Measurements from ENCODE around the gene MCF2L. TPM values are rescaled to one million over a fixed set of nuclear protein-coding genes. Genes with fewer than 3 reads are reported as not detected.

Gene MCF2L
- total RNA-seq, 1 donor from 2014 or later: 69.7 TPM

GRCh38 chr13:113043001-113043630, 74.1 kb downstream of the MCF2L start:
- no peaks in the 10 kb centered on the region for H3K9me3 ChIP-seq
- ATAC-seq (no peak), DNase-seq (no peak)
- H3K36me3 ChIP-seq: peaks cover 4% of the 10 kb centered on the region
- no peak overlapping the region for H3K27ac ChIP-seq
- H3K4me1 ChIP-seq: no peaks in the 10 kb centered on the region
- intact Hi-C loops (cut with DNase I): no loop called here
- H3K4me3 ChIP-seq: no peak overlapping the region
- TF ChIP-seq, protein P1, sequence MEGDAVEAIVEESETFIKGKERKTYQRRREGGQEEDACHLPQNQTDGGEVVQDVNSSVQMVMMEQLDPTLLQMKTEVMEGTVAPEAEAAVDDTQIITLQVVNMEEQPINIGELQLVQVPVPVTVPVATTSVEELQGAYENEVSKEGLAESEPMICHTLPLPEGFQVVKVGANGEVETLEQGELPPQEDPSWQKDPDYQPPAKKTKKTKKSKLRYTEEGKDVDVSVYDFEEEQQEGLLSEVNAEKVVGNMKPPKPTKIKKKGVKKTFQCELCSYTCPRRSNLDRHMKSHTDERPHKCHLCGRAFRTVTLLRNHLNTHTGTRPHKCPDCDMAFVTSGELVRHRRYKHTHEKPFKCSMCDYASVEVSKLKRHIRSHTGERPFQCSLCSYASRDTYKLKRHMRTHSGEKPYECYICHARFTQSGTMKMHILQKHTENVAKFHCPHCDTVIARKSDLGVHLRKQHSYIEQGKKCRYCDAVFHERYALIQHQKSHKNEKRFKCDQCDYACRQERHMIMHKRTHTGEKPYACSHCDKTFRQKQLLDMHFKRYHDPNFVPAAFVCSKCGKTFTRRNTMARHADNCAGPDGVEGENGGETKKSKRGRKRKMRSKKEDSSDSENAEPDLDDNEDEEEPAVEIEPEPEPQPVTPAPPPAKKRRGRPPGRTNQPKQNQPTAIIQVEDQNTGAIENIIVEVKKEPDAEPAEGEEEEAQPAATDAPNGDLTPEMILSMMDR (IDR thresholded peaks at IDR 0.05): no peak
- H3K27me3 ChIP-seq: no peaks in the 10 kb centered on the region

GRCh38 chr13:113043931-113044330, 74.9 kb downstream of the MCF2L start:
- no peak for DNase-seq
- no peaks in the 10 kb centered on the region for H3K27me3 ChIP-seq
- intact Hi-C loops (cut with DNase I): no loop called here
- H3K36me3 ChIP-seq: peaks cover 4% of the 10 kb centered on the region
- H3K27ac ChIP-seq: no peak overlapping the region
- H3K4me1 ChIP-seq: no peaks in the 10 kb centered on the region
- TF ChIP-seq, protein P1 (IDR thresholded peaks at IDR 0.05): no peak
- ATAC-seq: no peak
- no peak overlapping the region for H3K4me3 ChIP-seq
- no peaks in the 10 kb centered on the region for H3K9me3 ChIP-seq

GRCh38 chr13:113044391-113045114, 75.5 kb downstream of the MCF2L start:
- no peak for DNase-seq
- ATAC-seq: no peak
- Histone ChIP-seq H3K4me3 (no peak overlapping the region), H3K36me3 (peaks cover 4% of the 10 kb centered on the region), H3K27me3 (no peaks in the 10 kb centered on the region), H3K27ac (no peak overlapping the region), H3K9me3 (no peaks in the 10 kb centered on the region), H3K4me1 (no peaks in the 10 kb centered on the region)
- TF ChIP-seq, protein P1 (IDR thresholded peaks at IDR 0.05): no peak
- intact Hi-C loops (cut with DNase I): no loop called here

- DNase-seq (no peak), ATAC-seq (peak; percentile 56)
- Histone ChIP-seq H3K4me3 (no peak overlapping the region), H3K9me3 (no peaks in the 10 kb centered on the region), H3K27me3 (no peaks in the 10 kb centered on the region), H3K27ac (no peak overlapping the region), H3K36me3 (peaks cover 4% of the 10 kb centered on the region), H3K4me1 (no peaks in the 10 kb centered on the region)
- intact Hi-C loops (cut with DNase I): no loop called here
- TF ChIP-seq, protein P1 (IDR thresholded peaks at IDR 0.05): no peak
Measured at GRCh38 chr13:113045251-113046127, 76.5 kb downstream of the MCF2L start.

DNA sequence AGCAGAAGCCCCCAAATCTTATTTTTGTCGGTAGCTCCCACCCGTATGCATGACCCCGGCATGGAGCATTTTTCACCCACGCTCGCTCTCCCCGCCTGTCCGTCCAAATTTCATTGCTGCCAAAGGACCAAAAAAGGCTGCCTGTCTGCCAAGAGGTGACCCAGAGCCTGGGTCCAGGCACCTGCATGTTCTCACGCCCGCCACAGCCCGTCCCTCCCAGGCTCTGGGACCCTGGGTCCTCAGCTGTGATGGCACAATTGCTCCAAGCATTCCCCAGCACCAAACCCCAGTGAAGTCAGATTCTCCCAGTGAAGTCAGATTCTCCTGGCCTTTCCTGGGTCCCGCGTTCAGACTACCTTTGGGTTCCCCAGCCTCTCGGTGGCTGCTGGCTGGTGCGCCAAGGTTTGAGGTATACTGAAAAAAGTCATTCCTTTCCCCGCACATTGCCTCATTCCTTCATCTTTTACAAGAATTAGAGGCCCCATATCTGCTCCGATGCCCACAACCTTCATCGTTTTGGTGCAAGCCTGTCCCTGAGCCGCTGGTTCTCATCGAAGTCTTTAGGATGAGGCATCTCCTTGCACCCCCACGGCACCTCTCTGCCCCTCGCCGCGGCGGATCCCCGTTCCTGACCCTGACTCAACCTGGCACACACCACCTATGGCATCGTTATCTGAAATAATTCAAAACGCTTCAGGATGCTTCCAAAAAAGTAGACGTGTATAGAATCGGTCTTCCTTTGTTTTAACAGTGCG, 77.3 kb downstream of the MCF2L start:
- Histone ChIP-seq H3K4me1 (no peaks in the 10 kb centered on the region), H3K4me3 (no peak overlapping the region), H3K27me3 (no peaks in the 10 kb centered on the region), H3K36me3 (peaks cover 4% of the 10 kb centered on the region), H3K27ac (no peak overlapping the region), H3K9me3 (no peaks in the 10 kb centered on the region)
- intact Hi-C loops (cut with DNase I): no loop called here
- DNase-seq (no peak), ATAC-seq (no peak)
- TF ChIP-seq, protein P1 (IDR thresholded peaks at IDR 0.05): no peak
